ENCODE results near the gene TSPAN2. TPM values are rescaled to one million over a fixed set of nuclear protein-coding genes. Genes with fewer than 3 reads are reported as not detected.

The TSPAN2 gene
- total and polyA plus RNA-seq, 2 donors (not counting 3 experiments of a cell fraction or from before 2014, with no cell fraction given) = 1.5 to 5.0 TPM

- BruUV-seq (replicated peaks) = no TSS peak
- intact Hi-C loops (cut with micrococcal nuclease) (no loop called here), dilution Hi-C loops (cut with MboI; ENCODE audit: extremely low pct_ligation_motif_present, low sequenced_read_pairs) (no loop called here)
- POLR2A ChIA-PET = no interaction called here
- DNase-seq (ENCODE audit: low read depth, low spot score) (no peak), FAIRE-seq (no peak)
- Histone ChIP-seq H3K79me2 (ENCODE audit: control insufficient read depth, insufficient read depth, low read length) (no peaks in the 10 kb centered on the region), H3K27ac (ENCODE audit: insufficient read depth, low read depth, low read length) (no peak overlapping the region), H3K9ac (replicated peaks; ENCODE audit: extremely low read depth, insufficient read depth, low read length) (no peak overlapping the region), H3K36me3 (ENCODE audit: control insufficient read depth in 2 of 2, extremely low read depth in 1 of 2, insufficient read depth in 2 of 2, low read length in 2 of 2) (no peaks in the 10 kb centered on the region), H3K27me3 (ENCODE audit: control insufficient read depth in 2 of 2, insufficient read depth in 2 of 2, low read length in 2 of 2) (no peaks in the 10 kb centered on the region), H4K20me1 (replicated peaks; ENCODE audit: control insufficient read depth, extremely low read depth, insufficient read depth, low read length) (no peaks in the 10 kb centered on the region), H3K9me1 (replicated peaks; ENCODE audit: control insufficient read depth, extremely low read depth, insufficient read depth, low read length) (no peaks in the 10 kb centered on the region), H3K4me3 (replicated peaks in 1 of 3; ENCODE audit: insufficient read depth in 1 of 3, low read depth in 1 of 3, low read length in 3 of 3) (no peak overlapping the region), H2AFZ (ENCODE audit: low read depth, low read length) (no peak overlapping the region), H3K9me3 (replicated peaks; ENCODE audit: control insufficient read depth, insufficient read depth, low read length) (no peaks in the 10 kb centered on the region), H3K4me1 (ENCODE audit: control insufficient read depth, extremely low read depth, insufficient read depth, low read length) (no peaks in the 10 kb centered on the region), H3K4me2 (ENCODE audit: insufficient read depth, low read length) (no peak overlapping the region)
- TF ChIP-seq GATA2 (IDR thresholded peaks at IDR 0.05; ENCODE audit: insufficient read depth, insufficient read length, low read depth, low read length) (no peak), FOS (IDR thresholded peaks at IDR 0.05; ENCODE audit: borderline replicate concordance, insufficient read depth, low read length) (no peak), POLR2A (IDR thresholded peaks at IDR 0.05; ENCODE audit: low read depth, low read length) (no peak), MAX (IDR thresholded peaks at IDR 0.05; ENCODE audit: insufficient read depth, insufficient read length) (no peak), POLR2AphosphoS5 (IDR thresholded peaks at IDR 0.05; ENCODE audit: insufficient read depth, low read depth, low read length) (no peak), EZH2 (IDR thresholded peaks at IDR 0.05; ENCODE audit: borderline replicate concordance, low read depth, low read length, severe bottlenecking) (no peak), JUN (IDR thresholded peaks at IDR 0.05; ENCODE audit: borderline replicate concordance, insufficient read depth, insufficient read length, low read depth) (no peak), MYC (IDR thresholded peaks at IDR 0.05; ENCODE audit: low read depth, low read length) (no peak)
- TF ChIP-seq, protein P1, sequence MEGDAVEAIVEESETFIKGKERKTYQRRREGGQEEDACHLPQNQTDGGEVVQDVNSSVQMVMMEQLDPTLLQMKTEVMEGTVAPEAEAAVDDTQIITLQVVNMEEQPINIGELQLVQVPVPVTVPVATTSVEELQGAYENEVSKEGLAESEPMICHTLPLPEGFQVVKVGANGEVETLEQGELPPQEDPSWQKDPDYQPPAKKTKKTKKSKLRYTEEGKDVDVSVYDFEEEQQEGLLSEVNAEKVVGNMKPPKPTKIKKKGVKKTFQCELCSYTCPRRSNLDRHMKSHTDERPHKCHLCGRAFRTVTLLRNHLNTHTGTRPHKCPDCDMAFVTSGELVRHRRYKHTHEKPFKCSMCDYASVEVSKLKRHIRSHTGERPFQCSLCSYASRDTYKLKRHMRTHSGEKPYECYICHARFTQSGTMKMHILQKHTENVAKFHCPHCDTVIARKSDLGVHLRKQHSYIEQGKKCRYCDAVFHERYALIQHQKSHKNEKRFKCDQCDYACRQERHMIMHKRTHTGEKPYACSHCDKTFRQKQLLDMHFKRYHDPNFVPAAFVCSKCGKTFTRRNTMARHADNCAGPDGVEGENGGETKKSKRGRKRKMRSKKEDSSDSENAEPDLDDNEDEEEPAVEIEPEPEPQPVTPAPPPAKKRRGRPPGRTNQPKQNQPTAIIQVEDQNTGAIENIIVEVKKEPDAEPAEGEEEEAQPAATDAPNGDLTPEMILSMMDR (IDR thresholded peaks at IDR 0.05; ENCODE audit: extremely low read depth in 1 of 2, insufficient read depth in 1 of 2, low read depth in 1 of 2, low read length in 2 of 2) = no peak
- CTCF ChIA-PET = interaction anchor here (1.4 kb wide), 1 partner anchor 29 kb away, joined by 6 read pairs; no protein-coding TSS in a partner anchor
These were observed 65.7 kb downstream of the TSPAN2 start for GRCh38 chr1:115023593-115023992.

Measured in endothelial cell of umbilical vein (primary cell).